H9 (cell line): ENCODE results near the gene TYRO3. TPM values are rescaled to one million over a fixed set of nuclear protein-coding genes. Genes with fewer than 3 reads are reported as not detected.

ENCODE experiments used
- DNase-seq: peaks from one replicate; pipeline ENCODE4 v3.0.0-alpha.2; 2017
- H2AFZ ChIP-seq: one replicate; pipeline ENCODE4 v1.6.1; 2013; ENCODE audit warnings: mild to moderate bottlenecking, low read length, control low read depth, moderate library complexity
- H2AK5ac ChIP-seq: 2 replicates; pipeline ENCODE4 v1.6.1; 2013; ENCODE audit warnings: low read length, control low read depth, mixed read lengths; ENCODE audit not compliant: insufficient read length
- H2BK120ac ChIP-seq: one replicate; pipeline ENCODE4 v1.6.1; 2013; ENCODE audit warnings: low read depth, mild to moderate bottlenecking, low read length, control low read depth, inconsistent platforms; ENCODE audit not compliant: poor library complexity, severe bottlenecking
- H2BK12ac ChIP-seq: 2 replicates; pipeline ENCODE4 v1.6.1; 2013; ENCODE audit warnings: low read length, control low read depth, mixed read lengths, low read depth; ENCODE audit not compliant: insufficient read length
- H2BK15ac ChIP-seq: 2 replicates; pipeline ENCODE4 v1.6.1; 2013; ENCODE audit warnings: low read depth, low read length, control low read depth
- H2BK20ac ChIP-seq: one replicate; pipeline ENCODE4 v1.6.1; 2013; ENCODE audit warnings: low read depth, mild to moderate bottlenecking, low read length, control low read depth, inconsistent platforms; ENCODE audit not compliant: poor library complexity, severe bottlenecking
- H2BK5ac ChIP-seq: 2 replicates; pipeline ENCODE4 v1.6.1; 2013; ENCODE audit warnings: low read length, control low read depth, mixed read lengths; ENCODE audit not compliant: insufficient read length
- H3K14ac ChIP-seq: 2 replicates; pipeline ENCODE4 v1.6.1; 2013; ENCODE audit warnings: low read length, control low read depth; ENCODE audit not compliant: insufficient read depth
- H3K18ac ChIP-seq: 2 replicates; pipeline ENCODE4 v1.6.1; 2013; ENCODE audit warnings: low read depth, mild to moderate bottlenecking, mixed read lengths, low read length, control low read depth; ENCODE audit not compliant: insufficient read length
- H3K23ac ChIP-seq: 2 replicates; pipeline ENCODE4 v1.6.1; 2013; ENCODE audit warnings: low read length, control low read depth, mixed read lengths, low read depth; ENCODE audit not compliant: insufficient read length
- H3K23me2 ChIP-seq: 2 replicates; pipeline ENCODE4 v1.6.1; 2013; ENCODE audit warnings: low read depth, mild to moderate bottlenecking, mixed read lengths, low read length, control low read depth; ENCODE audit not compliant: insufficient read length, poor library complexity, severe bottlenecking
- H3K27ac ChIP-seq: 2 replicates; pipeline ENCODE4 v1.5.1; 2013; ENCODE audit warnings: low read length, control low read depth, mixed read lengths, low read depth; ENCODE audit not compliant: insufficient read length
- H3K27me3 ChIP-seq: 2 replicates; pipeline ENCODE4 v1.6.1; 2013; ENCODE audit warnings: low read length, control low read depth, inconsistent platforms; ENCODE audit not compliant: insufficient read depth
- H3K4ac ChIP-seq: 2 replicates; pipeline ENCODE4 v1.6.1; 2013; ENCODE audit warnings: low read depth, mild to moderate bottlenecking, control low read depth, inconsistent platforms, low read length, moderate library complexity
- H3K4me1 ChIP-seq: 2 replicates; pipeline ENCODE4 v1.6.1; 2013; ENCODE audit warnings: low read length, control low read depth, inconsistent platforms; ENCODE audit not compliant: insufficient read depth
- H3K4me2 ChIP-seq: 2 replicates; pipeline ENCODE4 v1.6.1; 2013; ENCODE audit warnings: low read length, control low read depth, mixed read lengths; ENCODE audit not compliant: insufficient read length, insufficient read depth
- H3K56ac ChIP-seq: 2 replicates; pipeline ENCODE4 v1.6.1; 2013; ENCODE audit warnings: low read depth, mild to moderate bottlenecking, mixed read lengths, low read length, control low read depth; ENCODE audit not compliant: insufficient read length
- H3K79me1 ChIP-seq: 2 replicates; pipeline ENCODE4 v1.6.1; 2013; ENCODE audit warnings: low read depth, mild to moderate bottlenecking, moderate library complexity, low read length, control low read depth, inconsistent platforms; ENCODE audit not compliant: insufficient read depth, poor library complexity, severe bottlenecking
- H3K79me2 ChIP-seq: 2 replicates; pipeline ENCODE4 v1.6.1; 2013; ENCODE audit warnings: low read length, control low read depth, inconsistent platforms; ENCODE audit not compliant: insufficient read depth
- H3K9ac ChIP-seq: 2 replicates; pipeline ENCODE4 v1.6.1; 2013; ENCODE audit warnings: low read length, control low read depth, mixed read lengths; ENCODE audit not compliant: insufficient read length; ENCODE audit errors: extremely low read depth
- H3K9me3 ChIP-seq: one replicate; pipeline ENCODE4 v1.6.1; 2013; ENCODE audit warnings: low read depth, low read length, inconsistent platforms; ENCODE audit not compliant: control insufficient read depth
- H3T11ph ChIP-seq: one replicate; pipeline ENCODE4 v1.6.1; 2013; ENCODE audit warnings: mild to moderate bottlenecking, low read length, control low read depth, inconsistent platforms
- H4K20me1 ChIP-seq: one replicate; pipeline ENCODE4 v1.6.1; 2013; ENCODE audit not compliant: control insufficient read depth, insufficient read length, insufficient read depth
- H4K5ac ChIP-seq: 2 replicates; pipeline ENCODE4 v1.6.1; 2013; ENCODE audit warnings: low read depth, mild to moderate bottlenecking, mixed read lengths, low read length, control low read depth; ENCODE audit not compliant: insufficient read length
- H4K8ac ChIP-seq: replicated peaks from 2 replicates; pipeline ENCODE4 v1.6.1; 2013; ENCODE audit warnings: low read length, control low read depth, mixed read lengths, low read depth; ENCODE audit not compliant: insufficient read length
- H4K91ac ChIP-seq: 2 replicates; pipeline ENCODE4 v1.6.1; 2013; ENCODE audit warnings: low read depth, mild to moderate bottlenecking, moderate library complexity, mixed read lengths, low read length, control low read depth; ENCODE audit not compliant: insufficient read length
- H3K27ac Mint-ChIP-seq, 3 experiments: 2 replicates in 2 of 3; 3 replicates in 1 of 3; pipeline ENCODE4 v1.8.0; 2020 to 2021; ENCODE audit warnings: mixed read lengths in 3 of 3, mild to moderate bottlenecking in 1 of 3, moderate library complexity in 1 of 3
- H3K27me3 Mint-ChIP-seq: 2 replicates; pipeline ENCODE4 v1.8.0; 2021; ENCODE audit warnings: low read depth, mild to moderate bottlenecking, moderate library complexity, mixed read lengths
- H3K36me3 Mint-ChIP-seq, 3 experiments: 2 replicates in 2 of 3; 3 replicates in 1 of 3; pipeline ENCODE4 v1.8.0; 2020 to 2021; ENCODE audit warnings: low read depth in 3 of 3, mixed read lengths in 3 of 3; ENCODE audit not compliant: insufficient read depth in 1 of 3
- H3K4me1 Mint-ChIP-seq, 2 experiments: 2 replicates each; pipeline ENCODE4 v1.8.0; 2020; ENCODE audit warnings: mixed read lengths in 2 of 2
- H3K4me3 Mint-ChIP-seq, 2 experiments: 2 replicates in 1 of 2; 3 replicates in 1 of 2; pipeline ENCODE4 v1.8.0; 2020 to 2021; ENCODE audit warnings: mild to moderate bottlenecking in 2 of 2, mixed read lengths in 2 of 2, moderate library complexity in 1 of 2
- H3K9me3 Mint-ChIP-seq, 2 experiments: 2 replicates in 1 of 2; 3 replicates in 1 of 2; pipeline ENCODE4 v1.8.0; 2020; ENCODE audit warnings: mild to moderate bottlenecking in 2 of 2, mixed read lengths in 2 of 2, moderate library complexity in 1 of 2
- WGBS: extraction: QIAGEN DNeasy Blood & Tissue Kit; methylation state at CpG from one replicate; pipeline ENCODE4 v1.1.7; 2013; ENCODE audit warnings: missing lambda C conversion rate, low lambda C conversion rate, mixed read lengths; ENCODE audit not compliant: insufficient read length; ENCODE audit errors: extremely low coverage; 5-methylcytosine and 5-hydroxymethylcytosine counted together
- total RNA-seq: library from RNA; stranded (reverse); gene quantifications from 2 replicates; pipeline ENCODE4 v1.2.1, GENCODE V29; 2021
- TF ChIP-seq, protein P1 (sequence below): fragments of 200-600 bp; sonication (generic); conservative IDR thresholded peaks from 3 replicates; pipeline ENCODE4 v1.8.0; 2021; ENCODE audit warnings: antibody characterized with exemption, mild to moderate bottlenecking

The TYRO3 gene
- total RNA-seq, 1 experiment from 2014 or later: 124 TPM

DNA sequence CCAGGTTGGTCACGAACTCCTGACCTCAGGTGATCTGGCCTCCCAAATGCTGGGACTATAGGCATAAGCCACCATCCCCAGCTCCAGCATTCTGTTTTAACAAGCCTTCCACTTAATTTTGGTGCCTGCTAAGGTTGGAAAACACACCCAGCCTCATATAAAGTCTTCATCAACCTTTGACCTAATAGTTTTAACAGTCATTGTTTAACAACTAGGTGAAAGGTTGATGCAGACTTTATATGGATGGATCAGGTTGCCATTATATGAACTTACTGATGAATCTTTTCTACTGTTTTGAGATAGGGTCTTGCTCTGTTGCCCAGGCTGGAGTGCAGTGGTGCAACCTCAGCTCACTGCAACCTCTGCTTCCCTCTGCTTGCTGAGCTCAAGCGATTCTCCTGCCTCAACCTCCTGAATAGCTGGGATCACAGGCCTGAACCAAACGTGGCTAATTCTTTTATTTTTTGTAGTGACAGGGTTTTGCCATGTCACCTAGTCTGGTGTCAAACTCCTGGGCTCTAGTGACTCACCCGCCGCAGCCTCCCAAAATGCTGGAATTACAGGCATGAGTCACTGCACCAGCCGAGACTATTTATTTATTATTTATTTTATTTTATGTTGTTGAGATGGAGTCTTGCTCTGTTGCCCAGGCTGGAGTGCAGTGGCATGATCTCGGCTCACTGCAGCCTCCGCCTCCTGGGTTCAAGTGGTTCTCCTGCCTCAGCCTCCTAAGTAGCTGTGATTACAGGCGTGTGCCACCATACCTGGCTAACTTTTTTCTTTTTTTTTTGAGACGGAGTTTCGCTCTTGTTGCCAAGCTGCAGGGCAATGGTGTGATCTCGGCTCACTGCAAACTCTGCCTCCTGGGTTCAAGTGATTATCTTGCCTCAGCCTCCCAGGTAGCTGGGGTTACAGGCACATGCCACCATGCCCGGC, 11.9 kb upstream of the TYRO3 start:
- Histone ChIP-seq H2AFZ (no peak overlapping the region), H2BK5ac (no peak overlapping the region), H3T11ph (no peak overlapping the region), H2BK20ac (no peak overlapping the region), H3K14ac (no peak overlapping the region), H2BK12ac (no peak overlapping the region), H3K4me2 (no peak overlapping the region), H3K56ac (no peak overlapping the region), H3K9ac (no peak overlapping the region), H2AK5ac (no peak overlapping the region), H4K8ac (no peak overlapping the region), H3K23ac (no peak overlapping the region), H3K9me3 (no peaks in the 10 kb centered on the region), H3K18ac (no peak overlapping the region), H3K27me3 (no peaks in the 10 kb centered on the region), H2BK120ac (no peak overlapping the region), H3K23me2 (no peaks in the 10 kb centered on the region), H2BK15ac (no peak overlapping the region), H3K27ac (no peak overlapping the region), H3K79me2 (peaks cover 3% of the 10 kb centered on the region; the same call in 1 of the 2 replicates), H4K91ac (no peak overlapping the region), H3K4ac (no peak overlapping the region), H4K5ac (no peak overlapping the region), H3K4me1 (no peaks in the 10 kb centered on the region), H3K79me1 (no peaks in the 10 kb centered on the region), H4K20me1 (no peaks in the 10 kb centered on the region)
- TF ChIP-seq, protein P1, sequence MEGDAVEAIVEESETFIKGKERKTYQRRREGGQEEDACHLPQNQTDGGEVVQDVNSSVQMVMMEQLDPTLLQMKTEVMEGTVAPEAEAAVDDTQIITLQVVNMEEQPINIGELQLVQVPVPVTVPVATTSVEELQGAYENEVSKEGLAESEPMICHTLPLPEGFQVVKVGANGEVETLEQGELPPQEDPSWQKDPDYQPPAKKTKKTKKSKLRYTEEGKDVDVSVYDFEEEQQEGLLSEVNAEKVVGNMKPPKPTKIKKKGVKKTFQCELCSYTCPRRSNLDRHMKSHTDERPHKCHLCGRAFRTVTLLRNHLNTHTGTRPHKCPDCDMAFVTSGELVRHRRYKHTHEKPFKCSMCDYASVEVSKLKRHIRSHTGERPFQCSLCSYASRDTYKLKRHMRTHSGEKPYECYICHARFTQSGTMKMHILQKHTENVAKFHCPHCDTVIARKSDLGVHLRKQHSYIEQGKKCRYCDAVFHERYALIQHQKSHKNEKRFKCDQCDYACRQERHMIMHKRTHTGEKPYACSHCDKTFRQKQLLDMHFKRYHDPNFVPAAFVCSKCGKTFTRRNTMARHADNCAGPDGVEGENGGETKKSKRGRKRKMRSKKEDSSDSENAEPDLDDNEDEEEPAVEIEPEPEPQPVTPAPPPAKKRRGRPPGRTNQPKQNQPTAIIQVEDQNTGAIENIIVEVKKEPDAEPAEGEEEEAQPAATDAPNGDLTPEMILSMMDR: no peak
- H3K4me1 Mint-ChIP-seq: peaks cover 8% of the 10 kb centered on the region in 2 experiments; a peak in 3 of 4 replicates
- no peaks in the 10 kb centered on the region; the same call in none of the 2 replicates for H3K27me3 Mint-ChIP-seq
- no peaks in the 10 kb centered on the region for H3K36me3 Mint-ChIP-seq
- no CpG with 5 or more reads among the region's 13 CpGs for WGBS
- no peak overlapping the region for H3K27ac Mint-ChIP-seq
- no peaks in the 10 kb centered on the region for H3K9me3 Mint-ChIP-seq
- no peak for DNase-seq
- no peak overlapping the region for H3K4me3 Mint-ChIP-seq
